ENCODE data around the gene C1QC.

Gene C1QC

DNA sequence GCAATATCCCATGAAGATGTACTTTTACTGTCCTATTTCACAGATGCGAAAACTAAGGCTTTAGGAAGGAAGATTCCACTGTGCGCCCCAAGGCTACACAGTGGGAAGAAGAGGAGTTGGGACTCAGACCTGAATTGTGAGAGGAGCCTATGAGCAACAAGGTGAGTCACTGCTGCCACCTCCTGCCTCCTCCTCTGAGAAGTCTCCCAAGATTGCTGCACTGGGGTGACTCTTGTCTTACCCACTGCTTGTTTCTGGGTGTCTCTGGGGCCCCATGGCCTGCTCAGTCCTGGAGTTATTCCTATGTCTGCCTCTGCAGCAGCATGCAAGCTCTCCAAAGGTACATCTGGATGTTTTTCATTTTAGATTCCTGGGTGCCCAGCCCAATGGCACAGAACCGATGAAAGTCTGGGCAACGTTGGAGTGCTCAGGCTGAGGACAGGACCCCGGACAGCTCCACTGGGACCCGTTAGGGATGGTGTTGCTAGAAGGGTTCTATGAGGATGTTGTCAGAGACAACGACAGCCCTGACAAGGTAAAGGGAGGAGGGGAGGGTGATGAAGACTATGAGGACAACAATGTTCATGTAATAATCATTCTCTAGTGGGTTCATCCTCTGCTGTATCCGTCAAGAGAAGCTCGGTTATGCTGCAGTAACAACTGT is 18.0 kb upstream of the C1QC start:
- Histone ChIP-seq H3K36me3 (ENCODE audit: insufficient read depth) (no peaks in the 10 kb centered on the region), H3K4me3 (IDR thresholded peaks at IDR 0.05; ENCODE audit: insufficient read depth, low read depth, low read length) (no peak overlapping the region), H3K27ac (no peak overlapping the region), H3K9ac (no peak overlapping the region), H3K79me2 (ENCODE audit: insufficient read depth, low read depth) (no peaks in the 10 kb centered on the region), H2AFZ (ENCODE audit: low read depth) (no peak overlapping the region), H3K27me3 (ENCODE audit: insufficient read depth, low read depth) (peaks cover 83% of the 10 kb centered on the region), H4K20me1 (ENCODE audit: insufficient read depth) (no peaks in the 10 kb centered on the region), H3K4me2 (no peak overlapping the region), H3K4me1 (ENCODE audit: low read depth, poor library complexity, severe bottlenecking) (no peaks in the 10 kb centered on the region)
- TF ChIP-seq CTCF (conservative IDR thresholded peaks at IDR 0.05; ENCODE audit: low read depth, low read length), result no peak

DNA sequence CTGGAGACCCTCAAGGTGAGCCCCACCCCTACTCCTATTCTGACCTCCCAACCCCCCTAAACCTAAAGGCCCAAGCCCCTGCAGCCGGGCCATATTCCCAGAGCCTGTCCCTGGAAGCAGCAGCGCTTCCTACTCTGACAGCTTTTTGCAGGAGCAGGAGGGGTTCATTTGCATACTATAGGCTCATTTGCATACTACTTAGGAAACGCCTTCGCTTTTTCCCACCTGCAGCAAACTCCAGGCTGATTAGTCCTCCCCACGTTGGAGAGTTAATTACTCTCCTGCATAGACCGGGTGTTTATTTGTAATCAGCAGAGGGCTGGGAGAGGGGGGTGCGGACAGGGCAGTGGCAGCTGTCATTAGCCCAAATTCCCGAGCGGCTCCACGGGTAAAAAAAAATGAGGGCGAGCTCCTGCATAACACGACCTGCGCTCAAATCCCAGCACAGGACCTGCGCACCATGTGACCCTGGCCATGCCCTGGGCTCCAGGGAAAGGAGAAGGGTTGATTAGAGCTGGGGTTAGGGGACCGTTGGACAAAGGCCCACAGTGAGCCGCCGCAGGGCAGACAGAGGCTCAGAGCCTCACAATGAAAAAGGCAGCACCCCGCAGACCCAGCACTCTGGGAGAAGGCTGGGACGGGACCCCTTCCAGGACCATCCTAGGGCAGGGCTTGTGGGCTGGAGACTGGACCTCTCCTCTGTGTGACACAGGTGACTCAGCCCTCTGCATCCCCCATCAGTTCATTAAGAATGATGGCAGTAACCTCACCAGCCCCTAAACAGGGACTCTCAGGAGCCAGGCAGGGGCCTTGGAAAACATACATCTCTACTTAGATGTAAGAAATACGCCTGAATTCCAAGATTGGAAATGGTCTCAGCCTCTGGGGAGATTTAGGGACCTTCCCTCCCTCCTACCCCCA is 16.9 kb upstream of the C1QC start:
- no peaks in the 10 kb centered on the region for H3K4me1 ChIP-seq (ENCODE audit: low read depth, poor library complexity, severe bottlenecking)
- no peak overlapping the region for H3K4me3 ChIP-seq (IDR thresholded peaks at IDR 0.05; ENCODE audit: insufficient read depth, low read depth, low read length)

DNA sequence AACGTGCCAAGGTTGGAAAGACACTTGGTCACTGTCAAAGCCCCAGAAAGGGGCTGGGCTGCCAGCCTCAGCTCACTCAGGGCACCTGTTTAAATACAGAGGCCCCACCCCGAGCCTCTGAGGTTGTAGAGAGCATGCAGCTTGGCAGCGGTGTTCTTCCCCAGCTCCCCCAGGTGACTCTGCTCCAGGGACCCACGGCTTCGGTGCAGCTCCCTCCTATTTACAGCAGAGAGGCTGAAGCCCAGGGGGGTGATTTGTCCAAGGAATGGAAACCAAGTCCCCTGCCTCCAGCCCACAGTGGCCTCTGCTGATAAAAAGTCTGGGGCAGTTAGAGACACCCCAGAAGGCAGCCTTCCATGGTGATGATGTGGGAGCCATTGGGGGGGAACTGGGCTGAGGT is 16.1 kb upstream of the C1QC start:
- H3K36me3 ChIP-seq (ENCODE audit: insufficient read depth), result no peaks in the 10 kb centered on the region
- no peak for TF ChIP-seq CTCF (conservative IDR thresholded peaks at IDR 0.05; ENCODE audit: low read depth, low read length)
- no peak overlapping the region for H3K27ac ChIP-seq
- H4K20me1 ChIP-seq (ENCODE audit: insufficient read depth), result no peaks in the 10 kb centered on the region
- H3K79me2 ChIP-seq (ENCODE audit: insufficient read depth, low read depth), result no peaks in the 10 kb centered on the region
- H3K4me1 ChIP-seq (ENCODE audit: low read depth, poor library complexity, severe bottlenecking), result no peaks in the 10 kb centered on the region
- H2AFZ ChIP-seq (ENCODE audit: low read depth), result no peak overlapping the region
- peaks cover 85% of the 10 kb centered on the region for H3K27me3 ChIP-seq (ENCODE audit: insufficient read depth, low read depth)
- H3K9ac ChIP-seq, result no peak overlapping the region
- no peak overlapping the region for H3K4me2 ChIP-seq
- H3K4me3 ChIP-seq (IDR thresholded peaks at IDR 0.05; ENCODE audit: insufficient read depth, low read depth, low read length), result no peak overlapping the region

More for the DNA sequence above, 16.9 kb upstream of the C1QC start:
- Histone ChIP-seq H4K20me1 (ENCODE audit: insufficient read depth) (no peaks in the 10 kb centered on the region), H3K79me2 (ENCODE audit: insufficient read depth, low read depth) (no peaks in the 10 kb centered on the region), H3K9ac (no peak overlapping the region), H3K27me3 (ENCODE audit: insufficient read depth, low read depth) (peaks cover 84% of the 10 kb centered on the region), H3K27ac (no peak overlapping the region), H2AFZ (ENCODE audit: low read depth) (no peak overlapping the region), H3K36me3 (ENCODE audit: insufficient read depth) (no peaks in the 10 kb centered on the region), H3K4me2 (no peak overlapping the region)
- TF ChIP-seq CTCF (conservative IDR thresholded peaks at IDR 0.05; ENCODE audit: low read depth, low read length), result no peak

DNA sequence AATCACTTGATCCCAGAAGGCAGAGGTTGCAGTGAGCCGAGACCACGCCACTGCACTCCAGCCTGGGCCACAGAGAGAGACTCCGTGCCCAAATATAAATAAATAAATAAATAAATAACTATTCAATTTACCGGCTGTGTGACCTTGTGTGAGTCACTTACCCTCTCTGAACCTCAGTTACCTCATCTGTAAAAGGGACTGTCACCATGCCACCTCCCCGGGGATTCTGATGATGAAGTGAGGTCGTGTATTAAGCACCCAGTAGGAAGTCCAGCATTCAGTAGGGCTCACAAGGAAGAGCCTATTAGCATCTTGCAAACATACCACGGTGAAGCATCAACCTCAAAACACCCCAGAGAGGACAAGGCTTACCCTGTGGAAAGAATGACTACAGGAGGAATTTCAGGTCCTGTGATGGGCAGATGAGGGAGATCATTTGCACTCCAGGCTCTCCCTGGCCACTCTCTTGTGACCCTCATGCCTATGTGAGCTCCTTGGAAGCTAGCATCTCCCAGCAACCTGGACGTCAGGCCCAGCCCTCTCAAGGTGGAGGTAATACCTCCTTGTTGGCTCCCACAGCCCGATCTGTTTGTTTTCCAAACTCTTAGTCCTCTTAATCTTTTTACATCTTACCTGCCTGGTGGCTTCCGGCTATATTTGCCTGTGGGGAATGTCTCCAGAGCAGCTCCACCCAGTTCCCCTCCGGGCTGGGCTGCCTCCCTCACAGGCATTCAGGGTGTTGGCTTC is 14.6 kb upstream of the C1QC start:
- no peak overlapping the region for H3K4me2 ChIP-seq
- peaks cover 83% of the 10 kb centered on the region for H3K27me3 ChIP-seq (ENCODE audit: insufficient read depth, low read depth)
- no peak overlapping the region for H2AFZ ChIP-seq (ENCODE audit: low read depth)
- H4K20me1 ChIP-seq (ENCODE audit: insufficient read depth), result no peaks in the 10 kb centered on the region
- H3K36me3 ChIP-seq (ENCODE audit: insufficient read depth), result no peaks in the 10 kb centered on the region
- H3K4me1 ChIP-seq (ENCODE audit: low read depth, poor library complexity, severe bottlenecking), result no peaks in the 10 kb centered on the region
- H3K79me2 ChIP-seq (ENCODE audit: insufficient read depth, low read depth), result no peaks in the 10 kb centered on the region
- H3K4me3 ChIP-seq (IDR thresholded peaks at IDR 0.05; ENCODE audit: insufficient read depth, low read depth, low read length), result no peak overlapping the region
- no peak for TF ChIP-seq CTCF (conservative IDR thresholded peaks at IDR 0.05; ENCODE audit: low read depth, low read length)
- no peak overlapping the region for H3K27ac ChIP-seq
- H3K9ac ChIP-seq, result no peak overlapping the region

Measured in KMS-11 (cell line).